IMR-90 (cell line): ENCODE measurements around the gene ITSN2.

Source experiments
- CTCF ChIP-seq: conservative IDR thresholded peaks from 2 replicates; pipeline ENCODE4 v1.5.1; 2012; ENCODE audit warnings: mild to moderate bottlenecking, low read depth, low read length, improper control_type of control experiment
- ELK1 ChIP-seq: fragments of 150-350 bp; IDR thresholded peaks from 2 replicates; pipeline ENCODE4 v1.6.1; 2016; ENCODE audit warnings: low read depth, mild to moderate bottlenecking, low read length, moderate library complexity, borderline replicate concordance
- FOS ChIP-seq: fragments of 150-350 bp; IDR thresholded peaks from 2 replicates; pipeline ENCODE4 v1.6.1; 2016; ENCODE audit warnings: low read depth, low read length
- MAFK ChIP-seq: IDR thresholded peaks from 2 replicates; pipeline ENCODE4 v1.6.1; 2012; ENCODE audit warnings: low read depth, low read length, improper control_type of control experiment
- MAZ ChIP-seq: IDR thresholded peaks from 2 replicates; pipeline ENCODE4 v1.6.1; 2012; ENCODE audit warnings: low read depth, mild to moderate bottlenecking, low read length, improper control_type of control experiment, moderate library complexity, borderline replicate concordance
- MXI1 ChIP-seq: IDR thresholded peaks from 2 replicates; pipeline ENCODE4 v1.6.1; 2012; ENCODE audit warnings: low read depth, mild to moderate bottlenecking, low read length, moderate library complexity, borderline replicate concordance
- POLR2A ChIP-seq: IDR thresholded peaks from 2 replicates; pipeline ENCODE4 v1.6.1; 2012; ENCODE audit warnings: mild to moderate bottlenecking, low read depth, low read length
- RAD21 ChIP-seq: IDR thresholded peaks from 2 replicates; pipeline ENCODE4 v1.6.1; 2012; ENCODE audit warnings: low read length, improper control_type of control experiment
- RCOR1 ChIP-seq: IDR thresholded peaks from 2 replicates; pipeline ENCODE4 v1.6.1; 2012; ENCODE audit warnings: mild to moderate bottlenecking, low read length, improper control_type of control experiment; ENCODE audit not compliant: insufficient replicate concordance
- SMC3 ChIP-seq: fragments of 150-350 bp; IDR thresholded peaks from 2 replicates; pipeline ENCODE4 v1.6.1; 2016; ENCODE audit warnings: low read depth, mild to moderate bottlenecking, antibody characterized with exemption, low read length, moderate library complexity
- USF2 ChIP-seq: fragments of 150-350 bp; IDR thresholded peaks from 2 replicates; pipeline ENCODE4 v1.6.1; 2017; ENCODE audit warnings: mild to moderate bottlenecking, antibody characterized with exemption, low read length, low read depth

GRCh38 chr2:24174851-24175277 is 185.5 kb downstream of the ITSN2 start, which contains the start of gene FAM228A:
- TF ChIP-seq CTCF, result no peak
- no peak for TF ChIP-seq POLR2A
- no peak for TF ChIP-seq RAD21
- no peak for TF ChIP-seq MXI1
- TF ChIP-seq MAZ, result no peak
- no peak for TF ChIP-seq SMC3
- no peak for TF ChIP-seq ELK1
- TF ChIP-seq MAFK, result no peak
- no peak for TF ChIP-seq USF2
- TF ChIP-seq RCOR1, result no peak
- TF ChIP-seq FOS, result no peak
